ENCODE measurements around the gene ENTHD1.
A peak's percentile ranks its signal among the peaks of the same experiment; 100 is the strongest.

The ENTHD1 gene

GRCh38 chr22:39925909-39926679 lies 32.5 kb upstream of the ENTHD1 start:
- FAIRE-seq (no peak), DNase-seq (ENCODE audit: extremely low spot score, insufficient read length, low read depth) (no peak)

- FAIRE-seq (no peak), DNase-seq (ENCODE audit: extremely low spot score, insufficient read length, low read depth) (no peak)
These were observed 31.7 kb upstream of the ENTHD1 start for GRCh38 chr22:39925273-39925672.

GRCh38 chr22:39924286-39924685 lies 30.7 kb upstream of the ENTHD1 start:
- no peak for FAIRE-seq

GRCh38 chr22:39923696-39924095 lies 30.1 kb upstream of the ENTHD1 start:
- DNase-seq (ENCODE audit: extremely low spot score, insufficient read length, low read depth) (no peak), FAIRE-seq (no peak)

More at GRCh38 chr22:39924286-39924685, 30.7 kb upstream of the ENTHD1 start:
- no peak for DNase-seq (ENCODE audit: extremely low spot score, insufficient read length, low read depth)

GRCh38 chr22:39920134-39920743 lies 26.7 kb upstream of the ENTHD1 start:
- DNase-seq (ENCODE audit: extremely low spot score, insufficient read length, low read depth) (no peak), FAIRE-seq (no peak)

GRCh38 chr22:39917776-39918495 lies 24.4 kb upstream of the ENTHD1 start:
- DNase-seq (ENCODE audit: extremely low spot score, insufficient read length, low read depth) = no peak
- FAIRE-seq = no peak

GRCh38 chr22:39917197-39917643 lies 23.7 kb upstream of the ENTHD1 start:
- DNase-seq (ENCODE audit: extremely low spot score, insufficient read length, low read depth) (no peak), FAIRE-seq (no peak)

- DNase-seq (ENCODE audit: extremely low spot score, insufficient read length, low read depth) (no peak), FAIRE-seq (no peak)
These were observed 22.9 kb upstream of the ENTHD1 start for GRCh38 chr22:39916496-39916895.

- DNase-seq (ENCODE audit: extremely low spot score, insufficient read length, low read depth) = no peak
- no peak for FAIRE-seq
These were observed 21.8 kb upstream of the ENTHD1 start for GRCh38 chr22:39915295-39915726.

- DNase-seq (ENCODE audit: extremely low spot score, insufficient read length, low read depth) (no peak), FAIRE-seq (no peak)
These were observed 21.0 kb upstream of the ENTHD1 start for GRCh38 chr22:39914584-39914983.

- FAIRE-seq (no peak), DNase-seq (ENCODE audit: extremely low spot score, insufficient read length, low read depth) (no peak)
These were observed 20.3 kb upstream of the ENTHD1 start for GRCh38 chr22:39913886-39914285.

- FAIRE-seq (no peak), DNase-seq (ENCODE audit: extremely low spot score, insufficient read length, low read depth) (no peak)
These were observed 19.8 kb upstream of the ENTHD1 start for GRCh38 chr22:39913321-39913720.

GRCh38 chr22:39910876-39911613 lies 17.5 kb upstream of the ENTHD1 start:
- no peak for FAIRE-seq
- no peak for DNase-seq (ENCODE audit: extremely low spot score, insufficient read length, low read depth)

- DNase-seq (ENCODE audit: extremely low spot score, insufficient read length, low read depth) (no peak), FAIRE-seq (peak; percentile 29)
These were observed 15.2 kb upstream of the ENTHD1 start for GRCh38 chr22:39908737-39909136.

- DNase-seq (ENCODE audit: extremely low spot score, insufficient read length, low read depth) (no peak), FAIRE-seq (peak; percentile 5)
These were observed 14.6 kb upstream of the ENTHD1 start for GRCh38 chr22:39908136-39908535.

- DNase-seq (ENCODE audit: extremely low spot score, insufficient read length, low read depth) = no peak
These were observed 14.1 kb upstream of the ENTHD1 start for GRCh38 chr22:39907605-39908097.

GRCh38 chr22:39907047-39907446 lies 13.5 kb upstream of the ENTHD1 start:
- FAIRE-seq = no peak

More at GRCh38 chr22:39907605-39908097, 14.1 kb upstream of the ENTHD1 start:
- peak; percentile 66 for FAIRE-seq

GRCh38 chr22:39906207-39906606 lies 12.6 kb upstream of the ENTHD1 start:
- DNase-seq (ENCODE audit: extremely low spot score, insufficient read length, low read depth) (no peak), FAIRE-seq (no peak)

More at GRCh38 chr22:39907047-39907446, 13.5 kb upstream of the ENTHD1 start:
- no peak for DNase-seq (ENCODE audit: extremely low spot score, insufficient read length, low read depth)

GRCh38 chr22:39905687-39906086 lies 12.1 kb upstream of the ENTHD1 start:
- FAIRE-seq (no peak), DNase-seq (ENCODE audit: extremely low spot score, insufficient read length, low read depth) (no peak)

GRCh38 chr22:39904862-39905261 lies 11.3 kb upstream of the ENTHD1 start:
- DNase-seq (ENCODE audit: extremely low spot score, insufficient read length, low read depth) = no peak
- no peak for FAIRE-seq
